ENCODE data around the gene APBA1.

The APBA1 gene

GRCh38 chr9:69389437-69389995 lies 282.7 kb downstream of the APBA1 start:
- DNase-seq, result no peak

GRCh38 chr9:69388596-69388995 lies 283.6 kb downstream of the APBA1 start:
- no peak for DNase-seq

- DNase-seq, result no peak
Measured at GRCh38 chr9:69386651-69387050, 285.5 kb downstream of the APBA1 start.

- no peak for DNase-seq
Measured at GRCh38 chr9:69385581-69386033, 286.6 kb downstream of the APBA1 start.

GRCh38 chr9:69382135-69382534 lies 290.0 kb downstream of the APBA1 start:
- no peak for DNase-seq

- no peak for DNase-seq
Measured at GRCh38 chr9:69380811-69381210, 291.4 kb downstream of the APBA1 start.

- DNase-seq, result no peak
Measured at GRCh38 chr9:69380301-69380700, 291.9 kb downstream of the APBA1 start.

GRCh38 chr9:69379270-69379982 lies 292.7 kb downstream of the APBA1 start:
- DNase-seq, result no peak

GRCh38 chr9:69377981-69378380 lies 294.2 kb downstream of the APBA1 start:
- DNase-seq, result no peak

All from CD4-positive, alpha-beta T cell treated with Interleukin-10 for 1 hour (primary cell).